GM18505 (cell line): Measurements from ENCODE around the gene OR10H3.
"Not testable (repeated sequence)": the region's sequence is repeated elsewhere in the genome, so short reads cannot be mapped to it uniquely, and the experiment has no call there.

Experiments used
- ATAC-seq: cut with Tn5 transposase; IDR thresholded peaks from one replicate; pipeline ENCODE4 v1.9.1; 2021; ENCODE audit not compliant: unreplicated experiment
- POLR2A ChIP-seq: IDR thresholded peaks from 4 replicates; pipeline ENCODE4 v1.6.1; 2011; ENCODE audit warnings: borderline replicate concordance; ENCODE audit not compliant: insufficient read depth, insufficient read length; ENCODE audit errors: extremely low read depth

The OR10H3 gene

DNA sequence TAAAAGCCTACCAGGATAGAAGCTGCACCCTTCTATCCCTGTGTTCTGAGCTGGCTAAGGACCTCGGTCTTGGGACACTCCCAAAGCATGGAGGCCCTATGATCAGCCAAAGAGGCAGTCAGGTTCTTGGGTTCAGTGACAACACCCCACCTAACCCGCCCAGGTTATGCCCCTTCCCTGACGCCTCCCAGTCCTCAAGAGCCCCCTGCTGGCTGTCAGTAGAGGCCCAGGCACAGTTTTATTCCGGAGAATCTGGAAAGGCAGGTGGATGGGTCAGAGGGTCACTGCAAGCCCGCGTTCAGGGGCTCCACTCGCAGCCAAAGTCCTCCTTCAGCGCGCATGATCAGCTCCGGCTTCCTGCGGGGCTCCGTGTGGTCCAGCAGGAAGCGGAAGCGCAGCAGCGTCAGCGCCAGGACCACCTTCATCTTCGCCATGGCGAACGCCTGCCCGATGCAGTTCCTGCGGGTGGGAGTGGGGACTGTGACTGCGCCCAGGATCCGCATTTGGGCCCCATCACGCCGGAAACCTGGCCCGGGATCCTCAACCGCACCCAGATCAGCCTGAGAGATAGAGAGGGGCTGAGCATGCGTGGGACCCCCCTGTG lies 22.3 kb downstream of the OR10H3 start:
- no peak for TF ChIP-seq POLR2A
- no peak for ATAC-seq

DNA sequence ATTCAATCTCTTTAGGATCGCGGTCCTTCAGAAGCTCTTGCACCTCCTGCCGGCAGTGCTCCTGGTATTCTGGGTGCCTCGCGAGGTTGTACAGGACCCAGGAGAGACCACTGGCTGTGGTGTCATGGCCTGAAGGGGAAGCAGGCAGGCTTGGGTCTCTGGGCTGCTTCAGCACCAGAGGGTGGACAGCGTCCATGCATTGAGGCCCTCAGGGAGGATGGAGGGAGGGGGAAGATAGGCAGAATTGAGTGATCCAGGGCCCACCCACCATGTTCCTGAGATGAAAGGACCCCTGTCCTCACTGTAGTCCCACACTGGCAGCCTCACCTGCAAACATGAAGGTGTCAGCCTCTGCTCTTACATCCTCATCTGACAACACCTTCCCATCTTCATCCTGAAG lies 31.8 kb downstream of the OR10H3 start:
- ATAC-seq: no peak
- no peak for TF ChIP-seq POLR2A

DNA sequence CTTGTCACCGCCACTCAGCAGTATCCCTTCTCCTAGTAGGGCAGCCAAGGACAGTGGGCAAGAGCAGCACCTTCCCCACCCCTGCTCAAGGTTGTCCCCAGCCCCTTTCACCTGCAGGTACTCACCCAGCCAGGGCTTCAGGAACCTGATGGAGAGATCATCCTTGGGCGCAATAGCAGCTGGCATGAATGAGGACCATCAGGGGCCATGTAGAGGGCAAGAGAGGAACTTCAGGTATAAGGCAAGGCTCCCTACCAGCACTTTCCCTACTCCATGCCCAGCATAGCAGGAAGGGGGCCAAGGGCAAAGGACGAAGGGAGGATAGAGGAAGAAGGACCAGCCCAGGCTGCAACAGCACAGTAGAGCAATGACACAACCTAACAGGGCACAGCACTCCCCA lies 36.4 kb downstream of the OR10H3 start:
- ATAC-seq: not testable (repeated sequence)

DNA sequence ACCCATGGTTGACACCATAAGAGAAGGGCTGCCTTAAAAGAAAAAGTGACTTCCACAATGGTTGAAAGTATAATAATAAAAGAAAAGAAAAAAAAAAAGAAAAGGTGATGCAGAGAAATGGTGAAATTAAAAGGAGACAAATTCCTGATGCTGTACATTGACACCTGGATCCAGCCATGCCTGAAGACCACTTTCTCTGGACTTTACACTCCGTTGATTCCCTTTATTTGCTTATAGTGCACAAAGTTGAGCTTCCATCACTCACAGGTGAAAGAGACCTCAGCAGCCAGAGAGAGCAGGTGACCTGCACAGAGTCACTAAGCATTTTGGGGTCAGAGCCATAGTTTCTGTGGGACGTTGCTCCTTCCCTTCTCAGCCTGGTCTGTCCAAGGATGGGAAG lies 37.5 kb downstream of the OR10H3 start:
- no peak for ATAC-seq
- no peak for TF ChIP-seq POLR2A

DNA sequence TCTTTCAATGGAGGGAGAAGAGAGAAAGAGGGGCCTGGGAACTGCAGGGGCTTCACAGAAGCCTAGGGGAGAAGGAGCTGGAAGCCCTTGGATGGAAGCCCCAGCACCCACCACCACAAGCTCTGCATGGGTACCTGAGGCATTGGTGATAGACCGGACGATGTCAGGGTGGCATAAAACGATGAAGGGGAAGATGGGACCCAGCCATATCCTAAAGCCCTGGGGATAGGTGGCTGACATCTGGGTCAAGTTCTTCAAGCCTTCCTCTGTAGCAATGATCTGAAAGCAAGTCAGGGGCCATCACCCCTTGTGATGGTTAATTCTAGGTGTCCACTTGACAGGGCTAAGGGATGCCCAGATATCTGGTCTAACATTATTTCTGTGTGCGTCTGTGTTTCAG lies 38.5 kb downstream of the OR10H3 start:
- no peak for TF ChIP-seq POLR2A
- no peak for ATAC-seq

DNA sequence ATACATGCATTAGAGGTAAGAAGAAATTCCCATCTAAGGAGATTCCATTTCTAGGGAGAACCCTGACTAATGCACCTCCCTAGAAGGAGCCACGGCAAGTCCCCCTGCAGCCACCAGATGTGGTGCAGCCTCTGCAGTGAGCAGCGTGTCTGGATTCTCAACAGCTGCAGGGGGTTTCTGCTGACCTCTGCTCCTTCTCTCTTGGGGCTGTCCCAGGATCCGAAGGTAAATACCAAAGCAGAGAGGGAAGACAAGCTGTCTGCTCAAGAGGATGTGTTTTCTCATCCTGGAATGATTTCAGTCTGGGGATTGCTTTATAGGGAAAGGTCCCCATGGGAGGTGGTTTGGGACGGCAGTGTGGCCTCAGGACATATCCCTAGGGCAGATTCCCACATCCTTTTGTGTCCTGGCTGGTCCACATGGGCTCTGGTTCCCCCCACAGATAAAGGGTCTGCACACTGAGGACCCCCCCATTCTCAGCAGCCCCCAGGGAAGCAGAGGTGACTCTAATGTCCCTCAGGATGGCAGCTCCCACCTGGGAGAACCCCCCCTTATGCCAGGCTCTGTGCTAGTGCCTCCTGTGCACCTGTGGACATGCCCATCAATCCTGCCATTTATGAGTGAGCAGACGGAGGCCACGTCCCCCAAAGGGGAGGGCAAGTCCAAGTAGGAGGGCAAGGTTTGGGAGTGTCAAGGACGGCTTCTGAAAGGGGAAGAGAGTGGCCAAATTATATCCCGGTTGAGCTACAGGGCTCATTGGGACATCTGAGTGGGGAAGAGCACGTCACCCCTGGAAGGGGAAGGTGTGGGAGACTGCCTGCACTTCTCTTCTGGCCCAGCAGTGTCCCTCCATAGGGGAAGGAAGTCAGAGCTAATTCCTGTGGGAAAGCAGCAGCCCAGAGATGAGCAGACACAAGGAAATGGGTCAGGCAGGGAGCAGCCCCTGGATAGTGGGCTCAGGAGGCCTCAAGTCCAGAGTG lies 39.5 kb downstream of the OR10H3 start:
- no peak for ATAC-seq
- no peak for TF ChIP-seq POLR2A

DNA sequence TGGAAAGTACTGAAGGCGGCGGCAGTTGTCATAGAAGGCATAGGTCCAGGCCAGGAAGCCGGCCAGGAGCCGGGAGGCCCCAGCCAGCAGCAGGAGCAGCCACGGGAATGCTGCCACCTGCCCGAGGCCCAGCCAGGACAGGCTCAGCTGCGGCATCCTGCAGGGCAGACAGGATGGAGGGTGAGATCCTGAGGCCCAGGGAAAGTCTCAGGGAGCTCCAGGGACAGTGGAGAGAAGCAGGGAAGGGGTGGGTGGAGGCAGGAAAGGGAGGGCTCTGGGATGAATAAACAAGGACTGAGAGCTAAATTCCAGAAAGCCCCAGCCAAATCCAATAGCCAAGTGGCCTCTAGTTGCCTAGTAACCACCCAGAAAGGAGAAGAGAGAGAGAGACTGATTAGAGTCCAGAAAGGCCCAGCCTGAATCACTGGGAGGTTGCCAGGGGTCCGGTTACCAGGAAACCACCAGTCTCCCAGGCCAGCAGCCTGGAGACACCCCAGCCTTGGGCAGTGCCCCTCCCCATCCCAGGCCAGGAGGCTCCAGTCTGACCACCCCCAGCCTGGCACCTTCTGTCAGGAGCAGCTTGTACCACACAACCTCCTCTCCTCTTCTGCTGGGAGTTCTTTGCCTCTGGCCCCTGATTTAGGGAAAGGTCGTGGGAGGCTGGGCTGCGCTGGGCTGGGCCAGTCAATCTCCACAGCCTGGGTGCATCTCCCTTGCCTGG lies 42.1 kb downstream of the OR10H3 start:
- ATAC-seq: no peak
- no peak for TF ChIP-seq POLR2A

DNA sequence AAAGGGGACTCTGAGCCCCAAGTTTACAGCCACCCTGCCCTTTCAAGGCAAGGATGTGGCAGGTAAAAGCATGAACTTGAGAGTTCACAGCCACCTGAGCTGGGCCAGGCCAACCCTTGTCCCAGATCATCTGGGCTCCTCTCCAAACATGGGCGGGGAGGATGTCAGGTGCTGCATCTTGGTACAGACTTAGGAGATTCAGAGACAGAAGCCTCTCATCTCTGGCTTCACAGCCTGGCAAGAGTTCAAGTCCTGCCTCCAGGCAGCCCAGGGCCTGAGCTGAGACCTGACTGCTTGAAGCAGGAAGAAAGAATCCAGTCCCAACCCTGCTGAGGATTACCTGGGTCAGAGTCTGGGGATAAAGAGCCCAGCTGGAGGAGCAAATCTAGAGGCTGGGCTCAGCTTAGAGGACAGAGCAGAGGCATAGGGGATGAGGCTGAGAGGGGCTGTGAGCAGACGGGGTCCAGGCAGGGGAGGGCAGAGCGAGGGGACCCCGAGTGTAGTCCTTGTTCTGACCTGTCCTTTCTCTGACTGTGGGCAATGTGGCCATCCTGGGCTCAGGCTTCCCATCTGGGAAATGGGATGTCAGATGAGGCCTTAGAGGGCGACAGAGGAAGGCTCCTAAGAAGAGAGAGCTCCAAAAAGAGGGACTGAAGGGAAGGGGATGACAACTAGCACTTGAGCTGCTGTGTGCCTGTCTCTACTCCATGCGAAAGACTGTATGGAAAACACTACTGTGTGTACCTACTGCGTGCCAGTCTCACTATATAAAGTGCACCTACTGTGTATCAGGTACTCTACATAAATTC lies 43.0 kb downstream of the OR10H3 start:
- no peak for ATAC-seq

DNA sequence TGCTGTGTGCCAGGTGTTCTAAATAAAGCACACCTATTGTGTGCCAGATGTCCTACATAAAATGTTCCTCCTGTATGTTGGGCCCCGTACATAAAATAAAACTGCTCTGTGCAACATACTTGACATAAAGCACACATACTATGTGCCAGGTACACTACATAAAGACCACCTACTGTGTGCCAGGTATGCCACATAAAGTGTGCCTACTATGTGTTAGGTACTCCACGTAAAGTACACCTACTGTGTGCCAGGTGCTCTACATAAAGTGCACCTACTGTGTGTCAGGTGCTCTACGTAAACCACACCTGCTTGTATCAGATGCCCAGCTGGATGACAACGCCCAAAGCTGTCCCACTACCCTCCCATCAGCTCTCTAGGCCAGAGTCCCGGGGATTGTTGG lies 43.9 kb downstream of the OR10H3 start:
- TF ChIP-seq POLR2A: no peak
- no peak for ATAC-seq

More for the DNA sequence above, 43.0 kb downstream of the OR10H3 start:
- no peak for TF ChIP-seq POLR2A

DNA sequence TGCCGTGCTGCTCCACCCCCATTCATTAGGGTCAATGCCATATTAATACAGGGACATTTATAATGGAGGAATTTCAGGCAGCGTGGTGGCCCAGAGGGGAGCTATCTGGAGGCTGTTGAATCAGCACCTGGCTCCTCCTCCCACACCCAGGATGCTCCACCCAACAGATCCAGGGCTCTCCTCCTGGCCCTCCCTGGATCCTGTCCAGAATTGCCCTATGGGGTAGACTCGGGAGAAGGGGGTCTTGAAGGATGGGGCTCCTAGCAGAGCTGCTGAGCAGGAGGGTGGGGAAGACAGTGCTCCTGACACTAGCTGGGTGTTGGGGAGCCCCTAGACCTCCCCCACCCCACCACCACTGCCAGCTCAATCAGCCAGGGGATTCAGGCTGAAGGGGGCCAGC lies 44.4 kb downstream of the OR10H3 start:
- no peak for TF ChIP-seq POLR2A
- no peak for ATAC-seq

DNA sequence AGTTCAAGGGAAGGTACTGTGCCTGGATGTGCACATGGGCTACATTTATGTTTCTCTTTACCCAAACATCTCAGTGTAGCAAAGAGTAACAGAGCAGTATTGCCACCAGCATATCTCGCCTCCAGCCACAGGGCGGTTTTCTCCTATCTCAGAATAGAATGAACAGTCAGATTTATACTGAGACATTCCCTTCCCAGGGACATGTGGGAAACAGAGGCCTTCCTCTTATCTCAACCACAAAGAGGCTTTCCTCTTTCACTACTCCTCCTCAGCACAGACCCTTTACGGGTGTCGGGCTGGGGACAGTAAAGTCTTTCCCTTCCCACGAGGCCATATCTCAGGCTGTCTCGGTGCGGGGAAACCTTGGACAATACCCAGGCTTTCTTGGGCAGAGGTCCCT lies 45.1 kb downstream of the OR10H3 start:
- not testable (repeated sequence) for ATAC-seq

DNA sequence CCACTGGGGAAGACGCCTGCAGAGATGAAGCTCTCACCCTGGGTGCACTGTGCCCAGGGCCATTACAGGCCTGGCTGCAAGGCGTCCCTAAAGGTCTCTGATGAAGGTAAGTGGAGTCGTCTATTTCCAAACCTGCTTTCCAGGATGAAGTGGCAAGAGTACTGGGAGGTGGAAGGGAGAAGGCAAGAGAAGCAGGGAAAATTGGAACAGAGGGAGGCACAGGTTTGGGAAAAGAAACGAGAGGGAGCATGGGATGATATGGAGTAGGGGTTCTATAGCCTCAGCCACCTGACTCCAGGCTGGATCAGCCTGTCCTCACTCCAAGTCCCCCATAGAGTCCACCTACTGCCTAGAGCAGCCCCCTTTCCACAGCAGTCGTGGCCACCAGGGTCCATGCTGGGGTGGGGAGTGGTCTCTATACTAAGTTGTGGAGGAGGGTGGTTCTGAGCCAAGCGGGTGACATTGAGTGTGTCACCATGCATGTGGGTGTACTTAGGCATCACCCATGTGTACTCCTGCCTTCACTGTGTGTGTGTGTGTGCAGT lies 49.9 kb downstream of the OR10H3 start, which contains the start of gene OR10H5:
Gene OR10H5, plus strand, starts transcription at position 51 of the 545 bp plus-strand sequence. CDS start 6,388 bp downstream, outside the sequence.
- no peak for ATAC-seq
- no peak for TF ChIP-seq POLR2A

DNA sequence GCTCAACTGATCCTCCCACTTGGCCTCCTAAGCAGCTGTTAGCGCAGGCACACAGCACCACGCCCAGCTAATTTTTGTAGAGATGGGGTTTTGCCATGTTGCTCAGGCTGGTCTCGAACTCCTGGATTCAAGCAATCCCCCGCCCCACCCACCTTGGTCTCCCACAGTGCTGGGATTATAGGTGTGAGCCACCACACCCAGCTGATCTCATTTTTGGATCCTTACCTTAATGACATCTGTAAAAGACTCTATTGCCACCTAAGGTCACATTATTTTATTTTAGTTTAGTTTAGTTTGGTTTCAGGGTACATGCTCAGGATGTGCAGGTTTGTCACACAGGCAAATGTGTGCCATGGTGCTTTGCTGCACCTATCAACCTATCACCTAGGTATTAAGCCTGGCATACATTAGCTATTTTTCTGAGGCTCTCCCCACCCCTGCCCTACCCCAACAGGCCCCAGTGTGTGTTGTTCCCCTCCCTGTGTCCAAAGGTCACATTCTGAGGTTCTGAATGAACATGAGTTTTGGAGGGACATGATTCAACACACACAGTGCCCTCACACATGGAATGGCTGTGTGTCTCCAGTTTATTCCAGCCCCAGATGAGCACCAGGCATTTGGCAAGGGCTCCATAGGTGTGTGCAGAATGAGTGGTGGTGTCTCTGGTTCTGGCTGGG lies 50.9 kb downstream of the OR10H3 start:
- TF ChIP-seq POLR2A: no peak
- no peak for ATAC-seq

DNA sequence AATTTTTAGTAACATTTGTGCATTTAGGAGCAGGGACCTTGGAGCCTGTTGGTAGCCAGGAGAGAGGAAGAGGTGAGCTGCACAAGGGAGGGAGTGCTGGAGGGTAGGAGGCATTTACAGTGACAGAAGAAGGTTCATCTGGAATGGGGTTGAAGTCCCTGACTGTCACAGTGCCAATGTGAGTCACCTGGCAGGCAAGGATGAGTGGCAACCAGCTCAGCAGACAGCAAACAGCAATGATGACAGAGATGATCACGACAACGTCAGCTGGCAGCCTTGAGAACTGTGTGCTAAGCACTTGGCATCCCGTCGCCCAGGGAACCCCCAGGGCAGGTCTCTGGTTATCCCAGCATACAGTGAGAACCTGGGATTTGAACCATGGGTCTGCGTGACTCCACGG lies 52.3 kb downstream of the OR10H3 start:
- ATAC-seq: no peak
- TF ChIP-seq POLR2A: no peak
